Loucy (cell line): ENCODE data around the gene ANKRD65.

Experiments used
- CTCF ChIP-seq: fragments of 200-600 bp; sonication (generic); conservative IDR thresholded peaks from 2 replicates; pipeline ENCODE4 v1.5.1; 2014; ENCODE audit warnings: mild to moderate bottlenecking, antibody characterized with exemption, low read length
- EZH2phosphoT487 ChIP-seq: fragments of 200-600 bp; IDR thresholded peaks from 2 replicates; pipeline ENCODE4 v1.6.1; 2018; ENCODE audit warnings: antibody characterized with exemption, mild to moderate bottlenecking, moderate library complexity, borderline replicate concordance

GRCh38 chr1:1433804-1434130, 12.7 kb upstream of the ANKRD65 start:
- no peak for TF ChIP-seq CTCF
- TF ChIP-seq EZH2phosphoT487: no peak
